ENCODE results near the gene CEP44.

GRCh38 chr4:174244441-174244840 lies 39.3 kb upstream of the CEP44 start:
- no peak for TF ChIP-seq YY1 (IDR thresholded peaks at IDR 0.05; ENCODE audit: insufficient read depth, insufficient read length)
- TF ChIP-seq ZNF274 (IDR thresholded peaks at IDR 0.05; ENCODE audit: low read depth, low read length) = no peak
- no peak for TF ChIP-seq SUZ12 (IDR thresholded peaks at IDR 0.05; ENCODE audit: extremely low read depth, insufficient read depth, insufficient read length)

Measured in NT2/D1 (cell line).